Muscle layer of colon (tissue), 2 donors: ENCODE data around the gene KCNQ1.

ENCODE experiments used
- H3K27ac ChIP-seq: one replicate; pipeline ENCODE4 v1.7.0; 2013; ENCODE audit warnings: low read depth, mild to moderate bottlenecking, low read length, moderate library complexity
- H3K27me3 ChIP-seq, 2 donors: one replicate each; pipeline ENCODE4 v1.7.0; 2013; ENCODE audit warnings: low read length in 2 of 2, mild to moderate bottlenecking in 2 of 2; ENCODE audit not compliant: insufficient read depth in 2 of 2, control insufficient read depth in 1 of 2
- H3K36me3 ChIP-seq: one replicate; pipeline ENCODE4 v1.7.0; 2013; ENCODE audit warnings: mild to moderate bottlenecking, low read length; ENCODE audit not compliant: insufficient read depth
- H3K4me1 ChIP-seq: one replicate; pipeline ENCODE4 v1.7.0; 2013; ENCODE audit warnings: mild to moderate bottlenecking, low read length; ENCODE audit not compliant: insufficient read depth
- H3K4me3 ChIP-seq, 2 donors: one replicate each; pipeline ENCODE4 v1.7.0; 2013; ENCODE audit warnings: low read length in 2 of 2, low read depth in 1 of 2, mild to moderate bottlenecking in 1 of 2, moderate library complexity in 1 of 2
- H3K9ac ChIP-seq: one replicate; pipeline ENCODE4 v1.7.0; 2013; ENCODE audit warnings: low read length
- H3K9me3 ChIP-seq: one replicate; pipeline ENCODE4 v1.7.0; 2013; ENCODE audit warnings: mild to moderate bottlenecking, low read length
- donor health status: abdominal sarcoma.
- donor health status: Adenocarcinoma of cecum.

Gene KCNQ1

DNA sequence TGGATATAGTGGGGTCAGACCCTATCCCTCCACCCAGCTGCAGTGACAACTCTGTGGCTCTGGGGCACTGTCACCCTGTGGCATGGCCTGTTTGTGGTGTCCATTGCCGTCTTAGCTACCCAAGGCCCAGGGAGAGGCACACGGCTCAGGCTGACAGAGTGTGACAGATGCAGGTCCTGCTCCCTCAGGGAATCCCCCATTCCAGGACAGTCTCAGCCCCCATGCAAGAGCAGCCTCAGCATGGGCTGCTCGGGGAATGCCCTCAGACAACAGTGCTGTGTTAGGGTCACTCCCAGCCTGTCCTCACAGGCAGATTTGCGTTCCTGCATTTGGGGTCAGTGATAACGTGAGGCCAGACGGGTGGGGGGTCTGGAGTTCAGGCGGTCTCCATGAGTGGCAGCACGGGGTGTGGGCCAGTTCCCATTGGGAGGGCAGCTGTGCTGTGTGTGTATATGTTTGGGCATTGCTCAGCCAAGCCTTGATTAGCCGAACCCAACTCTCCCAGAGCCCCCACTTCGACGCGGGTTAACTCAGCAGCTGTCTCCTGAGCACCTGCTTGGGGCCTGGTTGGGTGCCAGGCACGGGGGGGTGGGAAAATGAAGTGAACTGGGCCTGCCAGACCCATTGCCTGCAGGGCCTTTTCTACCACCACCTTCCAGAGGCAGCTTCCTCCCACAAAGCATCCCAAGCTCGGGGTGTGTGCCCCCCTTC, 260.2 kb downstream of the KCNQ1 start:
- H3K9me3 ChIP-seq: no peaks in the 10 kb centered on the region
- no peak overlapping the region for H3K4me3 ChIP-seq
- H3K4me1 ChIP-seq: peaks cover 19% of the 10 kb centered on the region
- H3K27ac ChIP-seq: no peak overlapping the region
- H3K27me3 ChIP-seq: no peaks in the 10 kb centered on the region
- no peaks in the 10 kb centered on the region for H3K36me3 ChIP-seq
- H3K9ac ChIP-seq: no peak overlapping the region

DNA sequence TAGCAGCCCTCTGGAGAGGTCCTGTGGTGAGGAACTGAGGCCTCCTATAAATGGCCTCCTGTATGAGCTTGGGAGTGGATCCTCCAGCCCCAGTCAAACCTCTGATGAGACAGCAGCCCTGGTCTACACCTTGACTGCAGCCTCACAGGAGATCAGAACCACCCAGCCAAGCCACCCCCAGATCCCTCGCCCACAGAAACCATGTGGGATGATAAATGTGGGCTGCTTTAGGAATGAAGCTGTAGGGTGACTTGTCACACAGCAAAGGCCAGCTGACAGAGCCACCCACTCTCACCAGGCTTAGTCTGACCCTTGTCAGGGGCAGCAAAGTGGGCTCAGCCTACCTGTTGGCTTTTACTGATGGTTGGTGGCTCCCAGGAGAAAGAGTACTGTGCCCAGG, 261.5 kb downstream of the KCNQ1 start:
- no peaks in the 10 kb centered on the region for H3K36me3 ChIP-seq
- no peak overlapping the region for H3K27ac ChIP-seq
- H3K4me3 ChIP-seq: no peak overlapping the region
- H3K9ac ChIP-seq: no peak overlapping the region
- peaks cover 19% of the 10 kb centered on the region for H3K4me1 ChIP-seq
- no peaks in the 10 kb centered on the region for H3K9me3 ChIP-seq
- no peaks in the 10 kb centered on the region for H3K27me3 ChIP-seq

DNA sequence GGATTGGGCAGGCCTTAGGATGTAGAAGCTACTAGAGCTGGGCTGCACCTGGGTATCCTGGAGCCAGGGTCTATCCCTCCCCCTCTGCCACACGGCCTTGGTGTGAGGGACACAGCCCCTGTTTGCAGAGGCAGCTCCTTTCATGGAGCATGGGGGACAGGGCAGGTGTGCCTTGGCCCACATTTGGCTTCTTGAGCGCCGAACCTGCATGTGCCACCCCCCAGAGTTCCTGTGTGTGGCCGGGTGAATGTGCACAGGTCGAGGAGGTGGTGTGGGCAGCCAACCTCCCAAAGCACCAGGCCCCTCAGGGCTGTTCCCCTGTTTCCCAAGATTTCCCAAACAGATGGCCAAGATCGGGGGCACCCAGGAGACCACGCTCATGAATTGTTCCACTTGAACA, 262.9 kb downstream of the KCNQ1 start:
- H3K27ac ChIP-seq: peak overlapping the region; percentile 76

DNA sequence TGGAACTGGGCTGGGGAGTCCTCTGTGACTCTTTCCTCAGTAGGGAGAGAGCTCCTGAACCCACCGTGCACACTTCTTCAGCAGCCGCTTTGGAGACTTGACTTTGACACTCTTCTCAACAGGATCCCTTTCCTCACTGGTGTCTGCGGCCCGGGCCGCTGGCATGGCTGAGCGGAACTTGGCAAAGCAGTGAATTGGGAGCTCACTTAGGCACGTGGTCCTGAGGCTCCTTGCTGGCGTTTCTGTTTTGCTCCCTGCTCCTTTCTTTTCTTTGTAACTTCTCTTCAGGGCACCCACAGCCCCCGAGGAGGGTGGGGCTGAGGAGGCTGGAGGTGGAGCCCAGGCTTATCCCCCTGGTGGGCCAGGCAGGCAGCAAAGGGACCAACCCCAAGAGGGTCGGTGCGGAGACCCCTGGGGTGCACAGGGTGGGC, 263.4 kb downstream of the KCNQ1 start:
- H3K9ac ChIP-seq: no peak overlapping the region

More for the DNA sequence above, 262.9 kb downstream of the KCNQ1 start:
- no peaks in the 10 kb centered on the region for H3K27me3 ChIP-seq
- H3K36me3 ChIP-seq: no peaks in the 10 kb centered on the region
- no peak overlapping the region for H3K4me3 ChIP-seq
- no peak overlapping the region for H3K9ac ChIP-seq
- H3K9me3 ChIP-seq: no peaks in the 10 kb centered on the region
- peaks cover 19% of the 10 kb centered on the region for H3K4me1 ChIP-seq

DNA sequence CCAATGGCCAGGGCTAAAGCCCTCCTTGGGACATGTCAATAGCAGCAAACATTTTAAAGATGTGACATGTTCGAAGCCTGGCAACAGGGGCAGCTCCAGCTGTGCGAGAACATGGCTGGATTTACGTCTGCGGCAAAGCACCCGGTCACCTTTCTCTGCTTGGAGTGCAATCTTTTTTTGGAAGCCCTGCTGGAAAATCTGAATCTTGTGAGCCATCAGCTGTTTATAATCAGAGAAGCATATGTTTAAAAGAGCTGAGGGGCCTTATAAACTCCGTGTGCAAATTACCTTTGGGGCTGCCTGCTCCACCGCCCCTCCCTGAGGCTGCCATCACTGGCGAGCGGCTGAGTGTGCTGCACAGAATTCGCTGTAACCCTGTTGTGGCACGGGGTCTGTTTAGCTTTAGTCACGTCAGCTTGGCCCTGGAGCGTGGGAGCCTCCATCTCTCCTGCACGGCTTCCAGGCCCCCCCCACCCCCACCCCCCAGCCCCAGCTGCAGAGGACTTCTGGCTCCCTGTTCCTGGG, 264.0 kb downstream of the KCNQ1 start:
- no peaks in the 10 kb centered on the region for H3K27me3 ChIP-seq
- H3K4me1 ChIP-seq: peaks cover 19% of the 10 kb centered on the region
- no peaks in the 10 kb centered on the region for H3K9me3 ChIP-seq
- peak overlapping the region; percentile 76 for H3K27ac ChIP-seq
- H3K9ac ChIP-seq: no peak overlapping the region
- H3K4me3 ChIP-seq: peak overlapping the region; percentile 28 to 41
- H3K36me3 ChIP-seq: no peaks in the 10 kb centered on the region

More for the DNA sequence above, 263.4 kb downstream of the KCNQ1 start:
- no peaks in the 10 kb centered on the region for H3K9me3 ChIP-seq
- no peaks in the 10 kb centered on the region for H3K27me3 ChIP-seq
- H3K4me3 ChIP-seq: peak overlapping the region; percentile 28 to 41
- H3K27ac ChIP-seq: peak overlapping the region; percentile 76
- H3K36me3 ChIP-seq: no peaks in the 10 kb centered on the region
- H3K4me1 ChIP-seq: peaks cover 19% of the 10 kb centered on the region

DNA sequence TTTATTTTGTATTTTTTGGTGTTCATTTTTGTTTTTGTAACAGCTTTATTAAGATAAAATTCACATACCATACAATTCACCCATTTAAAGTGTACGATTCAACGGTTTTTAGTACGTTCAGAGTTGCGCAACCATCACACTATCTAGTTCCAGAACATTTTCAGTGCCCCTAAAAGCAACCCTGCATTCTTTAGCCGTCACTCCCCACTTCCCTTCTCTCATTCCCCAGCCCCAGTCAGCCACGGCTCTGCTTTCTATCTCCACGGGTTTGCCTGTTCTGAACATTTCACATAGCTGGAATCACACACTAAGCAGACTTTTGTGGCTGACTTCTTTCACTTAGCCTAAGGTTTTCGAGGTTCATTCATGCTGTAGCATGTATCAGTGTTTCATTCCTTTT, 264.6 kb downstream of the KCNQ1 start:
- peaks cover 19% of the 10 kb centered on the region for H3K4me1 ChIP-seq
- peak overlapping the region in 1 of 2 donors; percentile 29 for H3K4me3 ChIP-seq
- H3K27ac ChIP-seq: peak overlapping the region; percentile 48
- H3K27me3 ChIP-seq: no peaks in the 10 kb centered on the region
- H3K9ac ChIP-seq: no peak overlapping the region
- no peaks in the 10 kb centered on the region for H3K36me3 ChIP-seq
- no peaks in the 10 kb centered on the region for H3K9me3 ChIP-seq

DNA sequence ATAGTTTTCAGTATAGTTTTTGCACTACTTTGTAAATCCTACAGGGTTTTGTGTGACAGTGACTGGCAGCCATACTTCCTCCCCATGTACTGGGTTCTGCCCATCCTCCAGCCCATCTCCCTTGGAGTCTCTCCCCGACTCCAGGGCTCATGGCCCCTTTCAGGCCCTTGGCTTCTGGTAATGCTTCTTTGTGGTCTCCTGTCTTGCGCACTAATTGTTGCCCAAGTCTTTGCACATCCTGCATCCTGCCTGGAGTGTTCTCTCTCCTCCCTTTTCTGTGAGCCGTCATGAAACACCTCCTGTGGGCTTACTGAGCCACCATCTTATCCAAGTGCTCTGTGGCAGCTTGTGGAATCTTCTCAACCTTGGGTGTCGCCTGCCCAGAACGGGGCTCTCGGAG, 266.4 kb downstream of the KCNQ1 start:
- H3K9me3 ChIP-seq: no peaks in the 10 kb centered on the region
- H3K36me3 ChIP-seq: no peaks in the 10 kb centered on the region
- H3K4me1 ChIP-seq: peaks cover 19% of the 10 kb centered on the region
- H3K4me3 ChIP-seq: no peak overlapping the region
- H3K9ac ChIP-seq: no peak overlapping the region
- H3K27me3 ChIP-seq: no peaks in the 10 kb centered on the region
- H3K27ac ChIP-seq: no peak overlapping the region

DNA sequence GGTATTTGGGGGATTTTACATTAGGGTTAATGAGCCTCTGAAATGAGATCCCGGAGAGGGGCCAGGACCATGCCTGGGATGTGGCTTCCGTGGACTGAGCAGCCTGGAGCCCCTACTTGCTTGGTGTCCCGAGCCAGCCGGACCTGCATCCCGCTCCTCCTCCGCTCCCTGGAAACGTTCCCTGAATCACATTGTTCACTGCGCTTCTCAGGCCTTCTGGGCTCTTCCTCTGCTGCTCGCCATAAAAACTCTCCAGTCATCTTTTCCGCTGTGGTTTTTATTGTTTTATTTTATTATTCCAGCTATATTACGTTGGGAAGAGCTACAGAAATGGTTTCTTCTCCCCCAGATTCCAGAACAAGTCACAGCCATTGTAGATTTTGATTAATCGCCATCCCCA, 268.3 kb downstream of the KCNQ1 start:
- peaks cover 13% of the 10 kb centered on the region for H3K4me1 ChIP-seq

DNA sequence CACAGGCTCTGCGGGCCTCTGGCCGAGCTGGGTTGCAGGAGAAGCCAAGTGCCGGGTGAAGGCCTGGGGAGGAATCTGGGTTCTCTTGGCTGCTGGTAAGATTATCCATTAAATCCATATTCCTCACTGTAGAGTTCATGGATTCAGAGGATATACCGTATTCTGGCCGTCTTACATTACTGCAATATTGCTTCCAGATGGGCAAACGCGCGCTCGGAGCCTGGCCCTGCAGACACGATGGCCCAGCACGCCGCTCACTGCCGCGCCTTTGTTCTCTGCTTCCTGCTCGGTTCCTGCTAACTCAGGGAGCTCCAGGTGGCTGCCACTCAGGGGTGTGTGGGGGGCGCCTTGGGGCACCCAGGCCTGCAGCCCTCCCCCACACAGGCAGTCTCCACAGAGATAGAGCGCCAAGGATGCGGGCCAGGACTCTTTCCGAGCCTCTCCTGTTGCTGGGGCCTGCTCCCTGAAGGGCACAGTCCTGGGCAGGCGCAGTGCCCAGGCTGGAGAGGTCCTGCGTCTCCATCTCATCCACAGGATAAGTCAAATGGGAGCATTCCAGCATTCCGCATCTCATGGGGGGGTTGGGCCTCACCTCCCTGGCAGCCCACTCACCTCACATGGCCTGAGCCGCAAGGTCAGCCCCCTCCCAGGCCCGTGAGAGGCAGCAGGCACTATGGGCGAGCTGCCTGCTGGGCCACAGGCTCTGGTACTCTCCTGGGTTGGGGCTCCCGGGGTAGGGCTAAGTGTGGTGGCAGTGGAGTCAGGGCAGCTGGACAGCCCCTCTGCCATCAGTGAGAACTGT, 269.1 kb downstream of the KCNQ1 start:
- H3K4me1 ChIP-seq: peaks cover 7% of the 10 kb centered on the region
- no peaks in the 10 kb centered on the region for H3K36me3 ChIP-seq
- no peak overlapping the region for H3K9ac ChIP-seq
- H3K9me3 ChIP-seq: no peaks in the 10 kb centered on the region
- no peaks in the 10 kb centered on the region for H3K27me3 ChIP-seq
- H3K27ac ChIP-seq: no peak overlapping the region
- H3K4me3 ChIP-seq: no peak overlapping the region

More for the DNA sequence above, 268.3 kb downstream of the KCNQ1 start:
- Histone ChIP-seq H3K4me3 (no peak overlapping the region), H3K9me3 (no peaks in the 10 kb centered on the region), H3K27me3 (no peaks in the 10 kb centered on the region), H3K9ac (no peak overlapping the region), H3K27ac (no peak overlapping the region), H3K36me3 (no peaks in the 10 kb centered on the region)

DNA sequence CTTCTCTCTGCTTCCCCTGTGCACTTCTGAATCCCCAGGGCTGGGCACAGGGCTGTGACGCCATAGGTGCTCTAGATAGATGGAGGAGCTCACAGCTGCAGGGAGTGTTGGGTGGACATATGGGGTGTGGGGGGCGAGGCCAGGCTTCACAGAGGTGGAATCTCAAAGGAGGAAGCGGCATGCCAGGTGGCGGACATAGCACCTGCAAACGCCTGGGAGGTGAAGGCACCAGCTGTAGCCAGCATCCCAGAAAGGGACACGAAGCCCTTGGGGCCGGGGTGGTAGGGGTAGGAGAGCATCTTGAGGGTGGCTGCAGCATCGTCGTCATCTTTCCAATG, 269.6 kb downstream of the KCNQ1 start:
- Histone ChIP-seq H3K9ac (no peak overlapping the region), H3K27me3 (no peaks in the 10 kb centered on the region), H3K4me1 (peaks cover 6% of the 10 kb centered on the region), H3K27ac (no peak overlapping the region), H3K36me3 (no peaks in the 10 kb centered on the region), H3K4me3 (no peak overlapping the region), H3K9me3 (no peaks in the 10 kb centered on the region)

DNA sequence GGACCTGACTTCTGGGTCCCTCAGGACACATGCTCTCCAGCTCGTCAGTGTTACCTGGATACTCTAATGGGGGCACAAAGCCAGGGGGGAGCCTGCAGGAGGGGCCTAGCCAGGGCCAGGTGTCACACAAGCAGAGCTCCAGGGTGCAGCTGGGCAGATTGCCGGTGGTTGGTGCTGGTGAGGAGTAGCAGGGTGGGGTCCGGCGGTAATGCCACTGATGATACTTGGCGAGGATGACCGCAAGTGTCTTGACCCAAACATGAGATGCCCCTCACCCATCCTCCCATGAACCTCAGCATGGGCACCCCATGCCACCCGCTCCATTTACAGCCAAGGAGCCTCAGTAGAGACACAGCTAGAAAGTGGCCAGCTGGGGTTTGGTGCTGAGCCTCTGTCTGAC, 270.1 kb downstream of the KCNQ1 start:
- H3K27me3 ChIP-seq: no peaks in the 10 kb centered on the region

More for the DNA sequence above, 270.1 kb downstream of the KCNQ1 start:
- H3K36me3 ChIP-seq: no peaks in the 10 kb centered on the region
- no peak overlapping the region for H3K27ac ChIP-seq
- no peak overlapping the region for H3K4me3 ChIP-seq
- peaks cover 1% of the 10 kb centered on the region for H3K4me1 ChIP-seq
- H3K9me3 ChIP-seq: no peaks in the 10 kb centered on the region
- H3K9ac ChIP-seq: no peak overlapping the region
